ENCODE data around the gene MAMSTR.

DNA sequence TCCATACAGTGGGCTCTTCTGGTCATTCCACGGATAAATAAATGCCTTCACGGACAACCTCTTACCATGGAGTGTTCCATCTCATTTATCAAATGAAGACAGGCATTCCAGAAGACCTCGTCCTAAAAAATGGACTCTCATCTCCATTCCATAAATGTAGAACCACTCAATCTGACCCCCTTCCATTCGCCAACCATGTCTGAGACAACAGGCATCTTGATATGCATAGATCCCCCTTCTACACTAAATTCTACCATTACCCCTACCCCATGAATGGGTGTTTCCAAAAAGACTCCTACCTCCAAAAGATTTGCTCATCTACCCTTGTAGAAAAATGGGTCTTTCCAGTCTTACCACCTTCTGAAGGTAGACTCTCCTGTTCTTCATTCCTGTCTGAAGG is 11.9 kb upstream of the MAMSTR start:
- TF ChIP-seq POLR2A (IDR thresholded peaks at IDR 0.05; ENCODE audit: low read depth, low read length) (no peak), CEBPB (IDR thresholded peaks at IDR 0.05; ENCODE audit: borderline replicate concordance in 1 of 2, low read depth in 2 of 2, low read length in 2 of 2) (no peak), BRCA1 (IDR thresholded peaks at IDR 0.05; ENCODE audit: low read depth, low read length) (no peak), POU2F2 (IDR thresholded peaks at IDR 0.05; ENCODE audit: borderline replicate concordance, low read depth, low read length) (no peak), ESRRA (IDR thresholded peaks at IDR 0.05; ENCODE audit: low read length) (no peak), TCF3 (IDR thresholded peaks at IDR 0.05; ENCODE audit: borderline replicate concordance, insufficient read depth, low read depth, low read length) (no peak), CTCF (IDR thresholded peaks at IDR 0.05 in 2 of 3, conservative IDR thresholded peaks at IDR 0.05 in 1 of 3; ENCODE audit: control insufficient read depth in 2 of 3, extremely low read depth in 1 of 3, insufficient read depth in 1 of 3, low read depth in 3 of 3, low read length in 3 of 3) (no peak), IKZF1 (conservative IDR thresholded peaks at IDR 0.05) (no peak), PKNOX1 (IDR thresholded peaks at IDR 0.05) (no peak)
- TF ChIP-seq, protein P1, sequence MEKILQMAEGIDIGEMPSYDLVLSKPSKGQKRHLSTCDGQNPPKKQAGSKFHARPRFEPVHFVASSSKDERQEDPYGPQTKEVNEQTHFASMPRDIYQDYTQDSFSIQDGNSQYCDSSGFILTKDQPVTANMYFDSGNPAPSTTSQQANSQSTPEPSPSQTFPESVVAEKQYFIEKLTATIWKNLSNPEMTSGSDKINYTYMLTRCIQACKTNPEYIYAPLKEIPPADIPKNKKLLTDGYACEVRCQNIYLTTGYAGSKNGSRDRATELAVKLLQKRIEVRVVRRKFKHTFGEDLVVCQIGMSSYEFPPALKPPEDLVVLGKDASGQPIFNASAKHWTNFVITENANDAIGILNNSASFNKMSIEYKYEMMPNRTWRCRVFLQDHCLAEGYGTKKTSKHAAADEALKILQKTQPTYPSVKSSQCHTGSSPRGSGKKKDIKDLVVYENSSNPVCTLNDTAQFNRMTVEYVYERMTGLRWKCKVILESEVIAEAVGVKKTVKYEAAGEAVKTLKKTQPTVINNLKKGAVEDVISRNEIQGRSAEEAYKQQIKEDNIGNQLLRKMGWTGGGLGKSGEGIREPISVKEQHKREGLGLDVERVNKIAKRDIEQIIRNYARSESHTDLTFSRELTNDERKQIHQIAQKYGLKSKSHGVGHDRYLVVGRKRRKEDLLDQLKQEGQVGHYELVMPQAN (conservative IDR thresholded peaks at IDR 0.05), result no peak
